Panc1 (cell line): Measurements from ENCODE around the gene P2RY2.

Experiments used
- POLR2AphosphoS5 ChIP-seq: IDR thresholded peaks from 2 replicates; pipeline ENCODE4 v1.6.1; 2012; ENCODE audit warnings: mild to moderate bottlenecking, low read depth, low read length, moderate library complexity
- SIN3A ChIP-seq: IDR thresholded peaks from 2 replicates; pipeline ENCODE4 v1.6.1; 2012; ENCODE audit warnings: low read depth, mild to moderate bottlenecking, low read length, moderate library complexity, borderline replicate concordance; ENCODE audit not compliant: insufficient read depth
- TF ChIP-seq, protein P1 (sequence below): fragments of 450-650 bp; IDR thresholded peaks from 2 replicates; pipeline ENCODE4 v1.5.1; 2017; ENCODE audit warnings: mild to moderate bottlenecking
- TF ChIP-seq, protein P2 (sequence below), 2 experiments: IDR thresholded peaks; 2 replicates each; pipeline ENCODE4 v1.6.1; 2011 to 2012; ENCODE audit warnings: low read depth in 2 of 2, control low read depth in 1 of 2, low read length in 1 of 2, mild to moderate bottlenecking in 1 of 2, moderate library complexity in 1 of 2; ENCODE audit not compliant: insufficient read depth in 1 of 2

DNA sequence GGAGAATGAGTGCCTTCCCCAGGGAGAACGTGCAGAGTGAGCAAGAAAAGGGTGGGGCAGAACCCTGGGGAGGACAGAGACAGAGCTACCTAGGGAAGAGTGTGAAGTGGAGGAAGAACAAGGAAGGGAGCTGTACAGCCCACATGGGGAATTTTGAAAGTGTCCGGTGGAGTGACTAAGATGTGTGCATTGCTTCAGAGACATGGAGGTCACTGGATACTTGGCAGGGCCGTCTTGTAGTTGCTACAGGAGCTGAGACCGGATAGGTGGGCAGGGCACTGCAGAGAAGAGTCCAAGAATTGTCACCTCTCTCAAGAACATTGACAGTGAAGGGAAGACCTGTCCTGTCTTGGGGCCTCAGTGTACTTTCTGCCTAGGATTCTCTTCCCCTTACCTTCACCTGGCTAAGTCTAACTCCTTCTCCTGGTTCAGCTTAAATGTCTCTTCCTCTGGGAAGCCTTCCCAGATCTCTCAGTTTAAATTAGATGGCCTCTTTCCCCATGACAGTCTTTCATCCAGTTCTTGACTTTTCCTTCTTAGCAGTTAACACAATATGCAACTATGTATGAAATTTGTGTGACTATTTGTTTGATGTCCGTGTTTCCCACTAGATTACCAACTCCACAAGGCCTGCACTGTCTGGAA lies 44.9 kb downstream of the P2RY2 start:
- TF ChIP-seq, protein P1, sequence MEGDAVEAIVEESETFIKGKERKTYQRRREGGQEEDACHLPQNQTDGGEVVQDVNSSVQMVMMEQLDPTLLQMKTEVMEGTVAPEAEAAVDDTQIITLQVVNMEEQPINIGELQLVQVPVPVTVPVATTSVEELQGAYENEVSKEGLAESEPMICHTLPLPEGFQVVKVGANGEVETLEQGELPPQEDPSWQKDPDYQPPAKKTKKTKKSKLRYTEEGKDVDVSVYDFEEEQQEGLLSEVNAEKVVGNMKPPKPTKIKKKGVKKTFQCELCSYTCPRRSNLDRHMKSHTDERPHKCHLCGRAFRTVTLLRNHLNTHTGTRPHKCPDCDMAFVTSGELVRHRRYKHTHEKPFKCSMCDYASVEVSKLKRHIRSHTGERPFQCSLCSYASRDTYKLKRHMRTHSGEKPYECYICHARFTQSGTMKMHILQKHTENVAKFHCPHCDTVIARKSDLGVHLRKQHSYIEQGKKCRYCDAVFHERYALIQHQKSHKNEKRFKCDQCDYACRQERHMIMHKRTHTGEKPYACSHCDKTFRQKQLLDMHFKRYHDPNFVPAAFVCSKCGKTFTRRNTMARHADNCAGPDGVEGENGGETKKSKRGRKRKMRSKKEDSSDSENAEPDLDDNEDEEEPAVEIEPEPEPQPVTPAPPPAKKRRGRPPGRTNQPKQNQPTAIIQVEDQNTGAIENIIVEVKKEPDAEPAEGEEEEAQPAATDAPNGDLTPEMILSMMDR: no peak
- TF ChIP-seq SIN3A (no peak), POLR2AphosphoS5 (no peak)
- TF ChIP-seq, protein P2, sequence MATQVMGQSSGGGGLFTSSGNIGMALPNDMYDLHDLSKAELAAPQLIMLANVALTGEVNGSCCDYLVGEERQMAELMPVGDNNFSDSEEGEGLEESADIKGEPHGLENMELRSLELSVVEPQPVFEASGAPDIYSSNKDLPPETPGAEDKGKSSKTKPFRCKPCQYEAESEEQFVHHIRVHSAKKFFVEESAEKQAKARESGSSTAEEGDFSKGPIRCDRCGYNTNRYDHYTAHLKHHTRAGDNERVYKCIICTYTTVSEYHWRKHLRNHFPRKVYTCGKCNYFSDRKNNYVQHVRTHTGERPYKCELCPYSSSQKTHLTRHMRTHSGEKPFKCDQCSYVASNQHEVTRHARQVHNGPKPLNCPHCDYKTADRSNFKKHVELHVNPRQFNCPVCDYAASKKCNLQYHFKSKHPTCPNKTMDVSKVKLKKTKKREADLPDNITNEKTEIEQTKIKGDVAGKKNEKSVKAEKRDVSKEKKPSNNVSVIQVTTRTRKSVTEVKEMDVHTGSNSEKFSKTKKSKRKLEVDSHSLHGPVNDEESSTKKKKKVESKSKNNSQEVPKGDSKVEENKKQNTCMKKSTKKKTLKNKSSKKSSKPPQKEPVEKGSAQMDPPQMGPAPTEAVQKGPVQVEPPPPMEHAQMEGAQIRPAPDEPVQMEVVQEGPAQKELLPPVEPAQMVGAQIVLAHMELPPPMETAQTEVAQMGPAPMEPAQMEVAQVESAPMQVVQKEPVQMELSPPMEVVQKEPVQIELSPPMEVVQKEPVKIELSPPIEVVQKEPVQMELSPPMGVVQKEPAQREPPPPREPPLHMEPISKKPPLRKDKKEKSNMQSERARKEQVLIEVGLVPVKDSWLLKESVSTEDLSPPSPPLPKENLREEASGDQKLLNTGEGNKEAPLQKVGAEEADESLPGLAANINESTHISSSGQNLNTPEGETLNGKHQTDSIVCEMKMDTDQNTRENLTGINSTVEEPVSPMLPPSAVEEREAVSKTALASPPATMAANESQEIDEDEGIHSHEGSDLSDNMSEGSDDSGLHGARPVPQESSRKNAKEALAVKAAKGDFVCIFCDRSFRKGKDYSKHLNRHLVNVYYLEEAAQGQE (IDR thresholded peaks at IDR 0.05; ENCODE audit: insufficient read depth in 1 of 2, low read depth in 2 of 2, low read length in 1 of 2): no peak
